ENCODE data around the gene CUBN. TPM values are rescaled to one million over a fixed set of nuclear protein-coding genes. Genes with fewer than 3 reads are reported as not detected.

Gene CUBN
- total RNA-seq, 1 donor = 1.1 TPM

- TF ChIP-seq CTCF (IDR thresholded peaks at IDR 0.05; ENCODE audit: extremely low read depth, low read depth, low read length) = no peak
- no peak overlapping the region for H3K27ac ChIP-seq (ENCODE audit: low read depth, low read length)
These were observed 330.0 kb downstream of the CUBN start for GRCh38 chr10:16799621-16800020.

GRCh38 chr10:16798571-16798970 lies 331.0 kb downstream of the CUBN start:
- no peak for DNase-seq (ENCODE audit: insufficient read length, low spot score, missing footprints)
- no peaks in the 10 kb centered on the region for H3K4me1 ChIP-seq (ENCODE audit: insufficient read depth, low read length)
- no peak overlapping the region for H3K4me3 ChIP-seq (ENCODE audit: insufficient read depth, low read length)
- H3K36me3 ChIP-seq (ENCODE audit: insufficient read depth, low read length) = no peaks in the 10 kb centered on the region
- H3K79me2 ChIP-seq (ENCODE audit: insufficient read depth, low read length) = peaks cover 91% of the 10 kb centered on the region
- H3K4me2 ChIP-seq (ENCODE audit: insufficient read depth, low read length) = no peak overlapping the region
- H4K20me1 ChIP-seq (ENCODE audit: insufficient read depth, low read length) = peaks cover 36% of the 10 kb centered on the region
- H3K27me3 ChIP-seq (ENCODE audit: insufficient read depth, low read length) = no peaks in the 10 kb centered on the region
- no peak for TF ChIP-seq CTCF (IDR thresholded peaks at IDR 0.05; ENCODE audit: extremely low read depth, low read depth, low read length)
- no peaks in the 10 kb centered on the region for H3K9me3 ChIP-seq (ENCODE audit: low read depth, low read length)
- no peak overlapping the region for H2AFZ ChIP-seq (ENCODE audit: low read length)
- H3K27ac ChIP-seq (ENCODE audit: low read depth, low read length) = no peak overlapping the region

More at GRCh38 chr10:16799621-16800020, 330.0 kb downstream of the CUBN start:
- Histone ChIP-seq H3K36me3 (ENCODE audit: insufficient read depth, low read length) (no peaks in the 10 kb centered on the region), H3K4me3 (ENCODE audit: insufficient read depth, low read length) (no peak overlapping the region), H3K27me3 (ENCODE audit: insufficient read depth, low read length) (no peaks in the 10 kb centered on the region), H3K4me1 (ENCODE audit: insufficient read depth, low read length) (no peaks in the 10 kb centered on the region), H4K20me1 (ENCODE audit: insufficient read depth, low read length) (peaks cover 41% of the 10 kb centered on the region), H3K4me2 (ENCODE audit: insufficient read depth, low read length) (no peak overlapping the region), H3K9me3 (ENCODE audit: low read depth, low read length) (no peaks in the 10 kb centered on the region), H2AFZ (ENCODE audit: low read length) (no peak overlapping the region), H3K79me2 (ENCODE audit: insufficient read depth, low read length) (peaks cover 93% of the 10 kb centered on the region)
- no peak for DNase-seq (ENCODE audit: insufficient read length, low spot score, missing footprints)

- no peak overlapping the region for H3K4me2 ChIP-seq (ENCODE audit: insufficient read depth, low read length)
- no peaks in the 10 kb centered on the region for H3K9me3 ChIP-seq (ENCODE audit: low read depth, low read length)
- no peak overlapping the region for H2AFZ ChIP-seq (ENCODE audit: low read length)
- H3K4me3 ChIP-seq (ENCODE audit: insufficient read depth, low read length) = no peak overlapping the region
- H4K20me1 ChIP-seq (ENCODE audit: insufficient read depth, low read length) = peaks cover 46% of the 10 kb centered on the region
- H3K36me3 ChIP-seq (ENCODE audit: insufficient read depth, low read length) = no peaks in the 10 kb centered on the region
- H3K79me2 ChIP-seq (ENCODE audit: insufficient read depth, low read length) = peaks cover 81% of the 10 kb centered on the region
- no peak overlapping the region for H3K27ac ChIP-seq (ENCODE audit: low read depth, low read length)
- DNase-seq (ENCODE audit: insufficient read length, low spot score, missing footprints) = no peak
- peaks cover 2% of the 10 kb centered on the region for H3K4me1 ChIP-seq (ENCODE audit: insufficient read depth, low read length)
- no peak for TF ChIP-seq CTCF (IDR thresholded peaks at IDR 0.05; ENCODE audit: extremely low read depth, low read depth, low read length)
- H3K27me3 ChIP-seq (ENCODE audit: insufficient read depth, low read length) = no peaks in the 10 kb centered on the region
These were observed 334.1 kb downstream of the CUBN start for GRCh38 chr10:16795410-16796073.

- no peak for TF ChIP-seq CTCF (IDR thresholded peaks at IDR 0.05; ENCODE audit: extremely low read depth, low read depth, low read length)
- no peak overlapping the region for H3K4me3 ChIP-seq (ENCODE audit: insufficient read depth, low read length)
- H3K79me2 ChIP-seq (ENCODE audit: insufficient read depth, low read length) = peaks cover 78% of the 10 kb centered on the region
These were observed 335.6 kb downstream of the CUBN start for GRCh38 chr10:16794005-16794404.

More at GRCh38 chr10:16794005-16794404, 335.6 kb downstream of the CUBN start:
- Histone ChIP-seq H4K20me1 (ENCODE audit: insufficient read depth, low read length) (peaks cover 48% of the 10 kb centered on the region), H3K4me1 (ENCODE audit: insufficient read depth, low read length) (peaks cover 2% of the 10 kb centered on the region), H3K27me3 (ENCODE audit: insufficient read depth, low read length) (no peaks in the 10 kb centered on the region), H3K36me3 (ENCODE audit: insufficient read depth, low read length) (no peaks in the 10 kb centered on the region), H3K9me3 (ENCODE audit: low read depth, low read length) (no peaks in the 10 kb centered on the region), H3K27ac (ENCODE audit: low read depth, low read length) (no peak overlapping the region), H2AFZ (ENCODE audit: low read length) (no peak overlapping the region), H3K4me2 (ENCODE audit: insufficient read depth, low read length) (no peak overlapping the region)
- no peak for DNase-seq (ENCODE audit: insufficient read length, low spot score, missing footprints)
